ENCODE data around the gene MAOB.

Gene MAOB

DNA sequence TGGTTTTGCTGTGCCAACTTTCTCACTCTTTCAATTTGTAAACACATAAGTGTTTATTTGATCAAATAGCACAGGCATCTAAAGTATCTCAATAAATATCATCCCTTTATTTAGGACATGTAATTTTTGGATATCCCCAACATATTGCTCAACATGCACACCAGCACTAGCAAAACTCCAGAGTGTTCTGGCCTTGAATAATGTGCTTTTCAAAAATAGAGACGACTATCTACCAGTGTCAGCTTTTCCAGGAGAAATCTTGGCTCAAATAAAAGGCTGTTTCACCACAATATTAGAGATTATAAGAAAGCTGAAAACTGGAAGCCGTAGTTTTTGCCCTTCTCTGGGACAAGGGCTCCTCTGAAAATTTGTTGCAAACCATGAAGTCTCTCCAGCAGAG lies 67.0 kb downstream of the MAOB start:
- no peaks in the 10 kb centered on the region for H3K9me3 ChIP-seq (replicated peaks; ENCODE audit: low read length)
- H3K27me3 ChIP-seq (ENCODE audit: control insufficient read depth, insufficient read depth, low read length): peaks cover 2% of the 10 kb centered on the region

DNA sequence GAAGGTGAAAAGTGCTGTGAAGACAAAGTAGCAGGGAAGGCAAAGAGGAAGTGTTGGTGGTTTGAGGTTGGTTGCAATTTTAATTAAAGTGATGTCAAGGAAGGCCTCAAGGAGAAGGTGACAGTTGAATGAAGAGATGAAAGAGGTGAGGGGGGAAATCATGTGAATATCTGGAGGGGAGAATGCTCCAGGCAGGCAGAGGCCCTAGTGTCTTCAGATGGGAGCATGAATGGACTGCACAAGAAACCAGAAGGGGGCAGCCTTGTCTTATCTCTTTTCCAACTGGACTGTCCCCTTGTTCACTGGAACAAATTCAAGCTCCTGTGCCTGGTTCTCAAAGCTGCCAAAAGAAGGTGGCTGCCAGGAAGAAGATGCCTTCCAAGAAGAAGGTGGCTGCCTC lies 68.4 kb downstream of the MAOB start:
- no peaks in the 10 kb centered on the region for H3K9me3 ChIP-seq (replicated peaks; ENCODE audit: low read length)
- no peaks in the 10 kb centered on the region for H3K36me3 ChIP-seq (ENCODE audit: insufficient read depth, low read length)
- no peak overlapping the region for H3K4me3 ChIP-seq (ENCODE audit: low read length)
- no peak overlapping the region for H3K4me2 ChIP-seq (ENCODE audit: low read length)
- no peak overlapping the region for H3K9ac ChIP-seq (ENCODE audit: low read depth, low read length)
- H3K4me1 ChIP-seq (ENCODE audit: control insufficient read depth, insufficient read depth, low read length): peaks cover 4% of the 10 kb centered on the region
- peaks cover 2% of the 10 kb centered on the region for H3K27me3 ChIP-seq (ENCODE audit: control insufficient read depth, insufficient read depth, low read length)

More for the DNA sequence above, 67.0 kb downstream of the MAOB start:
- Histone ChIP-seq H3K9ac (ENCODE audit: low read depth, low read length) (no peak overlapping the region), H3K36me3 (ENCODE audit: insufficient read depth, low read length) (no peaks in the 10 kb centered on the region), H3K4me2 (ENCODE audit: low read length) (no peak overlapping the region), H3K4me3 (ENCODE audit: low read length) (no peak overlapping the region), H3K4me1 (ENCODE audit: control insufficient read depth, insufficient read depth, low read length) (no peaks in the 10 kb centered on the region)

DNA sequence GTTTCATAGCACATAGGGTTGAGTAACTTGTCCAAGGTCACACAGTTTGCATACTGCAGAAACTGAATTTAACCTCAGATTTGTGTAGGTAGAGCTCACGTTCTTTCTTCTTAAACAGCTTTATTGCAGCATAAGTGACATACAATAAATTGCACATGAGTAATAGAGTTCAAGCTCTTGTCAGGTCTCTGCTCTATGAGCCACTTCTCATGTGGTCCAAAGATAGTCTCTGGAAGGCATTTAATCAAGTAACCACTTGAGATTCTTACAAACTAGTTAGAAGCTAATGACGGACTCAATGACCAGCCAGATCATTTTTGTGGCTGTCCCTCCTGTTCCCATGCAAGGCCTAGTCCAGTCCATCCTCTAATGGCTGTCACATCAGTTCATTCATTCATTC lies 68.9 kb downstream of the MAOB start:
- H3K9ac ChIP-seq (ENCODE audit: low read depth, low read length): no peak overlapping the region
- peaks cover 4% of the 10 kb centered on the region for H3K4me1 ChIP-seq (ENCODE audit: control insufficient read depth, insufficient read depth, low read length)
- H3K4me3 ChIP-seq (ENCODE audit: low read length): no peak overlapping the region
- no peak overlapping the region for H3K4me2 ChIP-seq (ENCODE audit: low read length)
- peaks cover 2% of the 10 kb centered on the region for H3K27me3 ChIP-seq (ENCODE audit: control insufficient read depth, insufficient read depth, low read length)
- H3K36me3 ChIP-seq (ENCODE audit: insufficient read depth, low read length): no peaks in the 10 kb centered on the region
- H3K9me3 ChIP-seq (replicated peaks; ENCODE audit: low read length): no peaks in the 10 kb centered on the region

DNA sequence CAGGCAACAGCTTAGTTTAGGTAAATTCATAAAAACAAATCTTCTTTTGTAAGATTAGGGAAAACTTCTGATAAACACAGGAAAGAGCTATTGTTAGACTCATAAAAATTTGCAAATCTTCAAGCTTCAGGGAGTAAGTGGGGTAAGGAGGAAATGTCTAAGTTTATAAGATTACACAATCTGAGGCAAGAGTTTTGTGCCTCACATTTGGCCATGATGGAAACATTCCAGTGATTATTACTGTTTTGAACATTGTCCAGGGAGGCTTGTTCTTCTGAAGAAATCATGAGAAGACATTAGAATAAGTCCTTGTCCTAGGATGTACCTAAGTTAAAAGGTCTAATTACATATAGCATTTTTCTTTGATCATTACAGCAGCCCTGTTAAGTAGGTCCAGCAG lies 72.8 kb downstream of the MAOB start:
- Histone ChIP-seq H3K4me3 (ENCODE audit: low read length) (no peak overlapping the region), H3K4me2 (ENCODE audit: low read length) (no peak overlapping the region), H3K9ac (ENCODE audit: low read depth, low read length) (no peak overlapping the region), H3K4me1 (ENCODE audit: control insufficient read depth, insufficient read depth, low read length) (peaks cover 4% of the 10 kb centered on the region), H3K9me3 (replicated peaks; ENCODE audit: low read length) (no peaks in the 10 kb centered on the region), H3K27me3 (ENCODE audit: control insufficient read depth, insufficient read depth, low read length) (peaks cover 2% of the 10 kb centered on the region), H3K36me3 (ENCODE audit: insufficient read depth, low read length) (no peaks in the 10 kb centered on the region)

DNA sequence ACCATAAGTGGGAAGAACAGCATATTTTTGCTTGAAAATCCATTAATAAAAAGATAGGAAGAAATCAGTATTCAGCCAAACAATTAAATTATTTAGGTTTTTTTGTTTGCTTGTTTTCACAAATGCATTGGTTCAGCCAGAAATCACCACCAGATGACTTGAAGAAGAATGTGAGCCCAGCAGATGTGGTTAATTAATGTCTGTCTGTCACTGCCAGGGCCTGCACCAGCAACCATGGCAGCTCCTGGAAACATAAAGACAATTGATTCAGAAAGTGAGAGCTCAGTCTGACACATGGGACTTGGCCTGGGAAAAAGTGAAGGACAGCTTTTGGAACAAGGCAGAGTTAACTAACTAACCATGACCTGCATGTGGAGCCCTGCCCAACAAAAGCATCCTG lies 74.0 kb downstream of the MAOB start:
- Histone ChIP-seq H3K4me3 (ENCODE audit: low read length) (no peak overlapping the region), H3K4me1 (ENCODE audit: control insufficient read depth, insufficient read depth, low read length) (peaks cover 4% of the 10 kb centered on the region), H3K9ac (ENCODE audit: low read depth, low read length) (no peak overlapping the region), H3K27me3 (ENCODE audit: control insufficient read depth, insufficient read depth, low read length) (peaks cover 2% of the 10 kb centered on the region), H3K9me3 (replicated peaks; ENCODE audit: low read length) (no peaks in the 10 kb centered on the region), H3K36me3 (ENCODE audit: insufficient read depth, low read length) (no peaks in the 10 kb centered on the region), H3K4me2 (ENCODE audit: low read length) (no peak overlapping the region)

DNA sequence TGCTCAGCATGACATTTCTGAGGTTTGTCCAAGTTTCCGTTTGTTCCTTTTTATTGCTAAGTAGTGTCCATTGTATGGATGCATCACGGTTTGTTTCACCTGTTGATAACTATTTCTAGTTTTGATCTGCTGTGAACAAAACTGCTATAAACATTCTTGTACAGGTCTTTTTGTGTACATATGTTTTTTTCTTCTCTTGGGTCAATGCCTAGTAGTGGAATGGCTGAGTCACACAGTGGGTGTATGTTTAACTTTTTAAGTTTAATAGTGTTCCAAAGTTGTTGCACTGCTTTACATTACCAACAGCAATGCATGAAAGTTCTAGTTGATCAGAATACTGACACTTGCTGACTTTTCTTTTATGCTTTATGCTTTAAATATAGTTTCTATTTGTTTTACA lies 76.7 kb downstream of the MAOB start:
- Histone ChIP-seq H3K4me1 (ENCODE audit: control insufficient read depth, insufficient read depth, low read length) (peaks cover 4% of the 10 kb centered on the region), H3K36me3 (ENCODE audit: insufficient read depth, low read length) (no peaks in the 10 kb centered on the region), H3K27me3 (ENCODE audit: control insufficient read depth, insufficient read depth, low read length) (no peaks in the 10 kb centered on the region), H3K9ac (ENCODE audit: low read depth, low read length) (no peak overlapping the region), H3K4me3 (ENCODE audit: low read length) (no peak overlapping the region), H3K4me2 (ENCODE audit: low read length) (no peak overlapping the region), H3K9me3 (replicated peaks; ENCODE audit: low read length) (no peaks in the 10 kb centered on the region)

DNA sequence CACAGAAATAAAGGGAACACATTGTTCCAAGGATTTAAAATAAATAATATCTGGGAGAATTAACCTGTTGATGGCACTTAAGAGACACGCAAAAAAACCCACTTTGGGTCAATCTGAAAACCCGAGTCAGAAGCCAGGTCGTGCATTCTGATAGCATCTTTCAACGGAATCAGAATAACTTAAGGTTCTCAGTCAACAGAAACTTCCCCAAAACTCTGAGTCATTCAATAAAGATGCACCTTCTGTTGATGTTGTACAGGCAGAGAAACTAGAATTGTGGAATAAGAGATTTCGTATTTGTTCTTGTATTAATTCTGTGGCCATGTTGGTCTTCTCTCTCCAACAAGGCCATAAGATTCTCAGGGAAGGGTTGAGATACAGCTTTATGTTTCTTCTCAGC lies 78.2 kb downstream of the MAOB start:
- Histone ChIP-seq H3K27me3 (ENCODE audit: control insufficient read depth, insufficient read depth, low read length) (peaks cover under 1% of the 10 kb centered on the region), H3K4me2 (ENCODE audit: low read length) (no peak overlapping the region), H3K36me3 (ENCODE audit: insufficient read depth, low read length) (no peaks in the 10 kb centered on the region), H3K9me3 (replicated peaks; ENCODE audit: low read length) (no peaks in the 10 kb centered on the region), H3K9ac (ENCODE audit: low read depth, low read length) (no peak overlapping the region), H3K4me1 (ENCODE audit: control insufficient read depth, insufficient read depth, low read length) (peaks cover under 1% of the 10 kb centered on the region), H3K4me3 (ENCODE audit: low read length) (no peak overlapping the region)

DNA sequence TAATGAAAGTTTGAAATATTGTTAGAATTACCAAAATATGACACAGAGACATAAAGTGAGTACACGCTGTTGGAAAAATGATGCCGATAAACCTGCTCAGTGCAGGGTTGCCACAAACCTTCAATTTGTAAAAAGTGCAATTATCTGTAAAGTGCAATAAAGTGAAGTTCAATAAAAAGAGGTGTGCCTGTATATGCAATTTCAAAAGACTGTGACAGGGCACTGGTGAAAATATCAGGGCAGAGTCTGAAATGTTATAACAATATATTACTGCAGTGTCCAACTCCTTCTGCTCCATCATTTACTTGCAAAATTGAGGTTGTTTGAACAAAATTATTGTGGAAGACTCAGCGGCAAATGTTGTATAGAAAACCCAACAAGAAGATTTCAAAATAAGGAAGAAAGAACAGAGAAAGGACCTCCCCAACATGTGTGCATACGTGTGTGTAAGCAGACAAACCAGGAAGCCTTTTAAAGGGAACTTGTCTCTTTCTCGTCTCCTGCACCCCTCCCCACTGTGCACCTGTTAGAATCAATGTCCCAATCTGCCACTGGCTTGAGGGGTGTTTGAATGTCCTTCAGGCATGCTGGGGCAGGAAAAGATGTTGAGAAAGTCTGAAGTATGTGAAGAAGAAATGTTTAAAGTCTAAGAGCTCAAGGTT lies 96.2 kb downstream of the MAOB start:
- Histone ChIP-seq H3K36me3 (ENCODE audit: insufficient read depth, low read length) (no peaks in the 10 kb centered on the region), H3K4me3 (ENCODE audit: low read length) (no peak overlapping the region), H3K9ac (ENCODE audit: low read depth, low read length) (no peak overlapping the region), H3K9me3 (replicated peaks; ENCODE audit: low read length) (no peaks in the 10 kb centered on the region), H3K27me3 (ENCODE audit: control insufficient read depth, insufficient read depth, low read length) (no peaks in the 10 kb centered on the region), H3K4me2 (ENCODE audit: low read length) (no peak overlapping the region), H3K4me1 (ENCODE audit: control insufficient read depth, insufficient read depth, low read length) (no peaks in the 10 kb centered on the region)

DNA sequence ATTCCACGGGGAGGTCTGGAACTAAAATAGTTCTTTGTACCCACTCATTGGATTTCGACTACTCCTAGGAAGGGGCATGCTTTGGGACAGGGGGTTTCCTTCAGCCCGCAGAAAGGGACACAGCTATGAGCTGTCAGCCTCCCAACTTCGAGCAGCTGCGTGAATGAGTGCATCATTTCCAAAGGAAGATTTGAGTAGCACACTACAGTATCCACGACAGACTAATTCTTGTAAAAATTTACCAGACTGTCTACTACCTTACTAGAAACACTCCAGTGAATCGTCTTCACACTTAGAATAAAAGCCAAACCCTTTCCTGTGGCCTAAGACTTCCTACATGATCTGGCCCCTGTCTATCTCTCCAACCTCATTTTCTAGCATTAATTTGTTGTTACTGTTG lies 124.2 kb downstream of the MAOB start:
- H3K4me3 ChIP-seq (ENCODE audit: low read length): no peak overlapping the region
- no peaks in the 10 kb centered on the region for H3K36me3 ChIP-seq (ENCODE audit: insufficient read depth, low read length)
- H3K4me1 ChIP-seq (ENCODE audit: control insufficient read depth, insufficient read depth, low read length): peaks cover 3% of the 10 kb centered on the region
- no peak overlapping the region for H3K9ac ChIP-seq (ENCODE audit: low read depth, low read length)
- H3K4me2 ChIP-seq (ENCODE audit: low read length): no peak overlapping the region
- H3K9me3 ChIP-seq (replicated peaks; ENCODE audit: low read length): no peaks in the 10 kb centered on the region
- peaks cover 4% of the 10 kb centered on the region for H3K27me3 ChIP-seq (ENCODE audit: control insufficient read depth, insufficient read depth, low read length)

DNA sequence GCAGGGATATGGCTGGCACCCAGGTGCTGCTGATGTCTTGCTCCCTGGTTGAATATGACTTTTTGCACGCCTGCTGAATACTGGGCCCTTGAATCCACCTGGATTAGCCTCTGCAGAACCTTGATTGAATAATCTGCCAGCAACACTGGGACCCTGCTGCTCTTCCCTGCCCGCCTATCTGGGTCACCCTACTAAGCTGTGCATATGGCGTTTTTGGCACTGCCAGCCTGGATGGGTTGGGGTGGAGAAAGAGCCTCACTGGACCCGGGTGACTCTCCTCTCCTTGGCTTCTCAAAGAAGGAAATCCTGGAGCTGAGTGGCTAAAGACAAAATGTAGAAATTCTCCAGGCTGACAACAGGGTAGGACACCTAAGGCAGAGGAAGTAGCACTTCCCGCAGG lies 126.2 kb downstream of the MAOB start:
- Histone ChIP-seq H3K4me2 (ENCODE audit: low read length) (no peak overlapping the region), H3K27me3 (ENCODE audit: control insufficient read depth, insufficient read depth, low read length) (peaks cover 4% of the 10 kb centered on the region), H3K36me3 (ENCODE audit: insufficient read depth, low read length) (no peaks in the 10 kb centered on the region), H3K4me1 (ENCODE audit: control insufficient read depth, insufficient read depth, low read length) (peaks cover 3% of the 10 kb centered on the region), H3K4me3 (ENCODE audit: low read length) (no peak overlapping the region), H3K9ac (ENCODE audit: low read depth, low read length) (no peak overlapping the region), H3K9me3 (replicated peaks; ENCODE audit: low read length) (no peaks in the 10 kb centered on the region)

DNA sequence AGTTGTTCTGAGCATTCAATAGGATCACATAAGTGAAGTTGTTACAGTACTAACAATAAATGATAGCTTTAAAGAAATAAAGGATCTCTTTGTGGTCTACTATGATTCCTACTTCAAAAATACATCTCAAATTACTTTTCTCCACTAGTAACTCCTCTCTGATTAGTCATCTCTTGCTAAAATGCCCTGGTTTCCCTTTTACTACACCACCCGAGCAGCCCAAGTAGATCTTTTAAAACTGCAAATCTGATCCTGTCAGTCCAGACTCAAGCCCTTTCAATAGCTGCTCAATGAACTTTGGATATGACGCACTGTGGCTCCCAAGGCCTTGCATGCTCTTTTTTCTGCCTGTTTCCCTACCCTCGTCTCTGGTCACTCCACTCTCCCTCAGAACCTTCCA lies 128.6 kb downstream of the MAOB start:
- H3K4me1 ChIP-seq (ENCODE audit: control insufficient read depth, insufficient read depth, low read length): peaks cover 3% of the 10 kb centered on the region
- no peak overlapping the region for H3K9ac ChIP-seq (ENCODE audit: low read depth, low read length)
- no peaks in the 10 kb centered on the region for H3K36me3 ChIP-seq (ENCODE audit: insufficient read depth, low read length)
- peak overlapping the region; percentile 37 for H3K4me2 ChIP-seq (ENCODE audit: low read length)
- no peak overlapping the region for H3K4me3 ChIP-seq (ENCODE audit: low read length)
- H3K27me3 ChIP-seq (ENCODE audit: control insufficient read depth, insufficient read depth, low read length): peaks cover 4% of the 10 kb centered on the region
- no peaks in the 10 kb centered on the region for H3K9me3 ChIP-seq (replicated peaks; ENCODE audit: low read length)

DNA sequence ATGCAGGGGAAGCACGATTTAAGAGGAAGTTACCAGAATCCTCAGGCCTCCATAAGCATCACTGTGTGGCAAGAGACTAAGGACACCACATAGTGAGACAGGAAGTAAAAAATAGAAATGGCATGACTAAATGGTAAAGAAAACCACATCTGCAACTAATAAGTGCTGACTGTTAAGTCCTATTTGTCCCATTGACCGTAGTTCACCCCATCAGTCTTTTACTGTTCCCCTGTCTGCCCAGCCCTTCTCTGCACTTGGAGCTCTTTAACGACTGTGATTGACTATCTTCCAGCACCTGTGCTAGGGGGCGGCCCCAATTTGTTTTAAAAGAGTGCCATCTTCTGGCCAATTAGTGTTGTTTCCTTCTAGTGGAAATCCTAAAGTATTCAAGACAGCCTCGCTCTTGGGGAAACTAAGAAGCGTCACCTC lies 132.0 kb downstream of the MAOB start:
- Histone ChIP-seq H3K9me3 (replicated peaks; ENCODE audit: low read length) (no peaks in the 10 kb centered on the region), H3K4me3 (ENCODE audit: low read length) (no peak overlapping the region), H3K4me1 (ENCODE audit: control insufficient read depth, insufficient read depth, low read length) (peaks cover 3% of the 10 kb centered on the region), H3K9ac (ENCODE audit: low read depth, low read length) (no peak overlapping the region), H3K36me3 (ENCODE audit: insufficient read depth, low read length) (no peaks in the 10 kb centered on the region), H3K27me3 (ENCODE audit: control insufficient read depth, insufficient read depth, low read length) (no peaks in the 10 kb centered on the region), H3K4me2 (ENCODE audit: low read length) (no peak overlapping the region)
